ENCODE results near the gene ACSL3.

GRCh38 chr2:222891890-222892289 is 31.1 kb downstream of the ACSL3 start:
- no peak for TF ChIP-seq ELF4 (CRISPR knock-in tag; IDR thresholded peaks at IDR 0.05; ENCODE audit: low read depth)
- TF ChIP-seq, protein P1, sequence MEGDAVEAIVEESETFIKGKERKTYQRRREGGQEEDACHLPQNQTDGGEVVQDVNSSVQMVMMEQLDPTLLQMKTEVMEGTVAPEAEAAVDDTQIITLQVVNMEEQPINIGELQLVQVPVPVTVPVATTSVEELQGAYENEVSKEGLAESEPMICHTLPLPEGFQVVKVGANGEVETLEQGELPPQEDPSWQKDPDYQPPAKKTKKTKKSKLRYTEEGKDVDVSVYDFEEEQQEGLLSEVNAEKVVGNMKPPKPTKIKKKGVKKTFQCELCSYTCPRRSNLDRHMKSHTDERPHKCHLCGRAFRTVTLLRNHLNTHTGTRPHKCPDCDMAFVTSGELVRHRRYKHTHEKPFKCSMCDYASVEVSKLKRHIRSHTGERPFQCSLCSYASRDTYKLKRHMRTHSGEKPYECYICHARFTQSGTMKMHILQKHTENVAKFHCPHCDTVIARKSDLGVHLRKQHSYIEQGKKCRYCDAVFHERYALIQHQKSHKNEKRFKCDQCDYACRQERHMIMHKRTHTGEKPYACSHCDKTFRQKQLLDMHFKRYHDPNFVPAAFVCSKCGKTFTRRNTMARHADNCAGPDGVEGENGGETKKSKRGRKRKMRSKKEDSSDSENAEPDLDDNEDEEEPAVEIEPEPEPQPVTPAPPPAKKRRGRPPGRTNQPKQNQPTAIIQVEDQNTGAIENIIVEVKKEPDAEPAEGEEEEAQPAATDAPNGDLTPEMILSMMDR (IDR thresholded peaks at IDR 0.05), result no peak
- TF ChIP-seq ZNF232 (CRISPR knock-in tag; IDR thresholded peaks at IDR 0.05), result no peak
- no peak for TF ChIP-seq TCF7 (CRISPR knock-in tag; IDR thresholded peaks at IDR 0.05; ENCODE audit: low read depth)
- TF ChIP-seq ZNF396 (CRISPR knock-in tag; IDR thresholded peaks at IDR 0.05; ENCODE audit: borderline replicate concordance), result no peak

Data from WTC11 (cell line).